ENCODE measurements around the gene PTEN.
"Not testable (repeated sequence)": the region's sequence is repeated elsewhere in the genome, so short reads cannot be mapped to it uniquely, and the experiment has no call there.

Gene PTEN

DNA sequence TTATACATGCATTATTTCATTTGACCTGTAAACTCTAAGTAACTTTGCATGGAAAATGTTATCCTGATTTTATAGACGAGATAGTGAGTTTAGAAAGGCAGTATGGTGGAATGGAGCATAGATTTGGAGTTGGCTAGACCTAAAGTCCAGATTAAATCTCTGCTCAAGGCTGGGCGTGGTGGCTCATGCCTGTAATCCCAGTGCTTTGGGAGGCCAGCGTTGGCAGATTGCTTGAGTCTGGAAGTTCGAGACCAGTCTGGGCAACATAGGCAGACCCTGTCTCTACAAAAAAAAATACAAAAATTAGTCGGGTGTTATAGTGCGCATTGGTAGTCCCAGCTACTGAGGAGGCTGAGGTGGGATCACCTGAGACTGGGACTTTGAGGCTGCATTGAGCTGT is 9.4 kb downstream of the PTEN start:
- DNase-seq (ENCODE audit: low spot score): no peak

DNA sequence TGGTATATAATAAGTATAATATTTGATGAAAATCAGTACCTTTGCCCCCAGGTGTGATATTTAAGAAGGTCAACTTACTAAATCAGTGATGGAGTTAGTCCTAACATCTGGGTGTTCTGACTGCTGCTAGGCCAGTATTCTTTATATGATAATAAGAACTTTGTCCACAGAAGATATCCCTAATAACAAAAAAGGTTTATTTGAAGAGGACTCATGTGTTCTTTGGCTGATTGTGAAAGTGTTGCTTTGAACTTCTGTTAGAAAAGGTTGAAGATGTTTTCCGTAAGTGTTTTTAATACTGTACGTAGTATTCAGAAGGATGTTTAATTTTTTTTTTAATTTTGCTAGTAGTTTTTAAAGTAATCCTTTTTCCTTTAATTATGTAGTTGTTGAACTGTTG is 10.2 kb downstream of the PTEN start:
- no peak for DNase-seq (ENCODE audit: low spot score)

DNA sequence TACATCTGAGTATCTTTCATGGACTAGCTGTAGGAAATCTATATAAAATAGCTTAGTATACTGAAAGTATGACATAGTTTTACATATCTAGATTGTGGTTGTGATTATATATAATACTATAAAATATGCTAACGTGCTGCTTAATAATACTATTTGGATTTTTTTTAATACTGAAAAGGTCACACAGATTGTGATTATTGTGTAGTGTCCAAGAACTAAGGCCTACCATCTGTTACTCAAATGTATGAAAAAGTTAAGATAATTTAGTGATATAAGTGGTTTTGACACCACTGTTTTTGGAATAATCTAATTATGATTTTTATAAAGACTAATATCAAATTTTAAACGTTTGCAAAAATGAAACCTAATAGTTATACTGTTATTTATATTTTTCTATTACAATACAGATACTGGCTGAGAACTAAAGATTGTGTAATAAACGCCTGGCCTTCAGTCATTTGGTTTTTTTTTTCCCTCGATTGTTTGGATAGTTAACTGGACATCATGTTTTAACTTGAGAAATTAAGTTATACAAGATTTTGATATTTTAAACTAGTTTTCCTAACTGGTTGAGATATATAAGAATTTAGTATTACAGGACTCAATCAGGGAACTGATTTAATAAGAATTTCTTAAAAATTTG is 12.6 kb downstream of the PTEN start:
- DNase-seq (ENCODE audit: low spot score): no peak

GRCh38 chr10:87878664-87879459 is 15.4 kb downstream of the PTEN start:
- DNase-seq (ENCODE audit: low spot score): no peak

DNA sequence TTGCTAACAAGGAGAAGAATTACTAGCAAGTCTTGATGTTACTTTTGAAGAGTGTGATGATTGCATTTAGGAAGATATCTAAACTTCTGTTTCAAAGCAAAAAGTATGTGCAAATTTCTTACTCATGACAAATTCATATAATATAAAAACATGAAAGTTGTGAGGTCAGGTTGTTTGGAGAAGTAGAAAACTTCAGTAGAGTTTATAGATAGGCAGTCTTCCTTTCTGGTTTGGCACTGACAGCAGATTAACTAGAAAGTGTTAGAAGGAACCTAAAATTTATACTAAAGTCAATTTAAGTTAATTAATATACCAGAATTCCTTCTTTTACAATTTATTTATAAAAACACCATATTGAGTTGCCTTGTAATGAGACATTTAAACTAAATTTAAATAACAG is 16.9 kb downstream of the PTEN start:
- no peak for DNase-seq (ENCODE audit: low spot score)

GRCh38 chr10:87881373-87882059 is 18.1 kb downstream of the PTEN start:
- DNase-seq (ENCODE audit: low spot score): not testable (repeated sequence)

GRCh38 chr10:87882555-87883294 is 19.3 kb downstream of the PTEN start:
- no peak for DNase-seq (ENCODE audit: low spot score)

DNA sequence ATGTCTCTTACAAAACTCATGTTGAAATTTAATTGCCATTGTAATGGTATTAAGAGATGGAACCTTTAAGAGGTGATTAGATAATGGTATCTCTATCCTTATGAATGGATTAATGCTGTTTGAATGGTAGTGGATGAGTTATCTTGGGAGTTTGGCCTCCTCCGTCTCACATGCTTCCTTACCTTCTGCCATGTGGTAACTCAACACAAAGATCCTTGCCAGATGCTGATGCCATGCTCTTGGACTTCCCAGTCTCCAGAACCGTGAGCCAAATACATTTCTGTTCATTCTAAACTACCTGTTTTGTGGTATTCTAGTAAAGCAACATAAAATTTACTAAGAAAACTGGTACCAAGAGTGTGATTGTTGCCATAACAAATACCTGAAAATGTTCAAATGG is 23.2 kb downstream of the PTEN start:
- no peak for DNase-seq (ENCODE audit: low spot score)

DNA sequence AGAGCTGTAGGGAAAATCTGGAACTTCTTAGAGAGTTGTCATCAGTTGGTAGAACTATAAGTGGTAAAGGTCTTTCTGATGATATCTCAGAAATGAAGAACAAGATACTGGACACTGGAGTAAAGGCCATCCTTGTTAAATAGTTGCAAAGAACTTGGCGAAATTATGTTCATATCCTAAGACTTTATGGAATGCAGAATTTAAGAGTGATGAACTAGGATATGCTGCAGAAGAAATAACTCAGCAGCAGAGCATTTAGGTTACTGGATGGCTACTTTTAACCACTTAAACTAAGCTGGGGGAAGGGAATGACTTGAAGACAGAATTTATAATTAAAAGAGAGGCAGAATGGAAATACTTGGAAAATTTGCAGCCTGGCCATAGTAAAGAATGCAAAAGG is 23.7 kb downstream of the PTEN start:
- no peak for DNase-seq (ENCODE audit: low spot score)

GRCh38 chr10:87887548-87888289 is 24.3 kb downstream of the PTEN start:
- DNase-seq (ENCODE audit: low spot score): no peak

DNA sequence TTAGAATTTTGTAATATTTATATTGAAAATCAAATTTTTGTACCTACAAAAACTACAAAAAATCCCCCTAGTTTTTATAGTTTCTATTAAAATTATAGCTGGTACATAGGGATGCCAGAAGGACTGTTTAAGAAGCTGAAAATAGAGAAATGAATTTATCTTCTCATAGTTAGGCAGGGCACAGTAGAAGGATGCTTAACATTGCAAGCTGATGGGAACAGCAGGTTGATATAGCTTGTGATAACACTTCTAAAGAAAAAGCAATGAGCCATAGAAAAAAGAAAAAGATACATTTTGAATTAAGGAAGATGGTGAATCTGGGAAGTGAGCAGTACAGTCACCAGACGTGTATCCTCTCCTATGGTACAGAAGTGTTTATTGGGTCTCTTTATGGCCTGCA is 32.0 kb downstream of the PTEN start:
- no peak for DNase-seq (ENCODE audit: low spot score)

DNA sequence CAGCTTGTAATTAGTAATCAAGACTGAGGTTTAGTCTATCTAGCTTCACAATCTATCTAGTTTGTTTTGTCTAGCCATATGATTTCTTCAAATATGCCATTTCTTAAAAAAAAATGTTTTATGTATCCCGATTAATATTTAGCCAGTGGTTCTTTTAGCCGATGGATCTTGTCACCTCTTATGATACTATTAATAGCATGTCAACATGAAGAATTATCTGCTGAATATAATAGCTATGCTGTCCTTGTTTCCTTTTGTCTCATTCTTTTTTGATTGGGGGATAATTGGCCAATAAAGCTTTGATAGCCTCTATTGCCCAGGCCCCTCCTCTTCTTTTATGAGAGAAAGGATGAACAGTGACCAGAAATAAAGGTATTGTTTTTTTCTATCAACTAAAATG is 32.8 kb downstream of the PTEN start:
- DNase-seq (ENCODE audit: low spot score): no peak

- DNase-seq (ENCODE audit: low spot score): not testable (repeated sequence)
These were observed 34.5 kb downstream of the PTEN start for GRCh38 chr10:87897957-87898356.

DNA sequence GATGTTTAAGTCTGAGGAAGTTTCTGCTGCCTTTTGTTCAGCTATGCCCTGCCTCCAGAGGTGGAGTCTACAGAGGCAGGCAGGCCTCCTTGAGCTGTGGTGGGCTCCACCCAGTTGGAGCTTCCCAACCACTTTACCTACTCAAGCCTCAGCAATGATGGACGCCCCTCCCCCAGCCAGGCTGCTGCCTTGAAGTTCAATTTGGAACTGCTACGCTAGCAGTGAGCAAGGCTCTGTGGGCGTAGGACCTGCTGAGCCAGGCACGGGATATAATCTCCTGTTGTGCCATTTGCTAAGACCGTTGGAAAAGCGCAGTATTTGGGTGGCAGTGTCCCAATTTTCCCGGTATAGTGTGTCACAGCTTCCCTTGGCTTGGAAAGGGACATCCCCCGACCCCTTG is 40.0 kb downstream of the PTEN start:
- not testable (repeated sequence) for DNase-seq (ENCODE audit: low spot score)

DNA sequence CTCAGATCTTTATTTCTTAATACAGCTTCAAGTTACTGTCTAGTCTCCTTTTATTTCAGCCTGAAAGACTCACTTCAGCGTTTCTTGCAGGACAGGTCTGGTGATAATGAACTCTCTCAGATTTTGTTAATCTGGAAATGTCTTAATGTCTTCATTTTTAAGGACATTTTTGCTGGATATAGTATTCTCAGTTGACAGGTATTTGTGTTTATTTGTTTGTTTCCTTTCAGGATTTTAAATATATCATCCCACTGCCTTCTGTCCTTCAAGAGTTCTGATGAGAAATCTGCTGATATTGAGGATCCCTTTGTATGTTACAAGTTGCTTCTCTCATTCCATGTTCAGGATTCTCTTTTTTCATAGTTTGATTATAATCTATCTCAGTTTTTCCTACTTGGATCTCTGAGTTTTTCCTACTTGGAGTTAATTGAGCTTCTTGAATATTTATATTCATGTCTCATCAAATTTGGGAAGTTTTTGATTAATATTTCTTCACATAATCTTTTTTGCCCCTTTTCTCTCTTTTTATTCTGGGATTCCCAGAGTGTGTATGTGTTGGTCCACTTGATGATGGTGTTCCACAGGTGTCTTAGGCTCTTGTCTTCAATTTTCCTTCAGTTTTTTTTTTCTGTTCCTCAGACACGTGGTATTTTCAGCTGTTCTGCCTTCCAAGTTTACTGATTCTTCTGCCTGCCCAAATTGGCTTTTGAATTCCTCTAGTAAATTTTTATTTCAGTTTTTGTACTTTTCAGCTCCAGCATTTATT is 49.9 kb downstream of the PTEN start:
- no peak for DNase-seq (ENCODE audit: low spot score)

GRCh38 chr10:87915406-87915805 is 52.0 kb downstream of the PTEN start:
- no peak for DNase-seq (ENCODE audit: low spot score)

- DNase-seq (ENCODE audit: low spot score): no peak
These were observed 52.6 kb downstream of the PTEN start for GRCh38 chr10:87915989-87916388.

GRCh38 chr10:87916515-87916914 is 53.1 kb downstream of the PTEN start:
- no peak for DNase-seq (ENCODE audit: low spot score)

DNA sequence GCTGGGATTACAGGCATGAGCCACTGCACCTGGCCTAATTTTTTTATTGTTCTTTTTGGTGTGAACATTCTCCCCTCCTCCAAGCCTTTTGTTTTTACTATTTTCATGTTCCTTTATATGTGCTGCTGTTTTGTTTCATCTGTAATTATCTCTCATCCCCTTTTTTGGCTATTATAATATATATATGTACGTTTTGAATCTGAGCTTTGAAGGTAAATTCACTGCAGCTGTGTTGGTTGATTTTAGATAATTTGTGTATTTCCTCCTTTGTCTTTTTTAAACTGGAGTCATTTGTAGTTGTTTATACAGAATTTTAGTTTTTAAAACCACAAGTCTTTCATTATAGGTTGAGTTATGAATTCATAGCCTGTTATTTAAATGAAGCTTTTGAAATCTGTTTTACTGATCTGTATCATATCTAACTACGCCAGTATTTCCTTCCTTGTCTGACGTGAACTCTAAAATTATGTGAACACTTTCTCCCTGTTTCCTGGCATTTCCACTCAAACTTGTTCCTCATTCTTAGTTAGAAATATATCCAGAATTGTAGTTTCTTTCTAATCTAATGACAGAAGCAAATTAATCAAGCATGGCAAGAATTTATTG is 54.9 kb downstream of the PTEN start:
- DNase-seq (ENCODE audit: low spot score): no peak

DNA sequence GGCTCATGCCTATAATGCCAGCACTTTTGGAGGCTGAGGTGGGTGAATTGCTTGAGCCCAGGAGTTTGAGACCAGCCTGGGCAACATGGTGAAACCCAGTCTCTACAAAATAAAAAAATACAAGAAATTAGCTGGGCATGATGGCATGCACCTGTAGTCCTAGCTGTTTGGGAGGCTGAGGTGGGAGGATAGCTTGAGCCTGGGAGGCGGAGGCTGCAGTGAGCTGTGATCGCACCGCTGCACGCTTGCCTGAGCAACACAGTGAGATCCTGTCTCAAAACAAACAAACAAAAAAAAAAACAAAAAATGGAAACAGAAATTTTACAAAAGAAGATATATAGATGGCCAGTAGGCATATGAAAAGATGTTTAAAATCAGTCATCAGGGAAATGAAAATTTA is 57.1 kb downstream of the PTEN start:
- no peak for DNase-seq (ENCODE audit: low spot score)
